DMS114 treated with DMSO at 0.1 percent for 48 hours (cell line): Measurements from ENCODE around the gene CNTNAP5.

Experiments used
- DNase-seq: peaks from one replicate; lab custom pipeline; 2025; ENCODE audit not compliant: unreplicated experiment; lab: John Stamatoyannopoulos, UW

The CNTNAP5 gene

DNA sequence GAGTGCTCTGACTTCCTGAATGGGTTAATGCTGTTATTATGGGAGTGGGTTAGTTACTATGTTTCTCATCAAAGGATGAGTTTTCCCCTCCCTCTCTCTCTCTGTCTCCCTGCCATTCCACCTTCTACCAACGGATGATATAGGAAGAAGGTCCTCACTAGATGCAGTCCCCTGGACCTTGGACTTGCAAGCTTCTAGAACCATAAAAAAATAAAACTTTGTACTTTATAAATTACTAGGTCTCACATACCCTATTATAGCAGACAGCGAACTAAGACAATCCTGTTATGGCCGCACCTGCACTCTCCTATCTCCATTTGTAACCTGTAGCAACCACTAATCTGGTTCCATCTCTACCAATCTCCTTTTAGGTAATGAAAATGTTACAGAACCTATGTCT lies 564.9 kb downstream of the CNTNAP5 start:
- DNase-seq, result no peak

DNA sequence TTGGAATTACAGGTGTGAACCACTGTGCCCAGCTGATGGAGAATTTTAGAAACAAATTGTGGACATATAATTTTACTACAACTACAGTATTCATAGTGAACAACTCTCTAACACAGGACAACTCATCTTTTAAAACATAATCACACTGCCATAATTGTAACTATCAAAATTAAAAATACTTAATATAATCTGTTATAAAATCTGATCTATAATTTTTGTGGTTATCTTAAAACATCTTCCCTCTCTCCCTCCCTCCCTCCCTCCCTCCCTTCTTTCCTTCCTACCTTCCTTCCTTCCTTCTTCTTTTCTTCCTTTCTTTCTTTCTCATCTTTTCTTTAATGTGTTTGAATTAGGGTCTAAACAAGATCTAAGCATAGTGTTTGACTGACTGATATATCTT lies 577.7 kb downstream of the CNTNAP5 start:
- DNase-seq, result no peak

DNA sequence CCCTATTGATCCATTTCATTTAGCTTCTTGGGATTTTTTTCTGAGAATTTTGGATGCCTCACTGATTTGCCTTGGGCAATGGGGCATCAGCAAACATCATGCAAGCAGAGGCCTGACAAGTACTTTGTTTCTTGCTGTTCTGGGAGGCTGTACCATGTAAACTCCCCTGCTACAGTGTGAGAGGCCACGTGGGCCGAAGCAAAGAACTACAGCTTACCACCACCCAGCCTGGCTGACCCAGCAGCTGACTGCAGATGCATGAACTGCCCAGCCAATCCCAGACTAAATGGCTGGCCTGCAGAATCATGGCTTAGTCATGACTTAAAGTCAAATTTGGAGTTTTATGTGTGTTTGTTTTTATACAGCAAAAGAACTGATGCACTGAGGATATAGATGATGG lies 579.9 kb downstream of the CNTNAP5 start:
- DNase-seq, result no peak

DNA sequence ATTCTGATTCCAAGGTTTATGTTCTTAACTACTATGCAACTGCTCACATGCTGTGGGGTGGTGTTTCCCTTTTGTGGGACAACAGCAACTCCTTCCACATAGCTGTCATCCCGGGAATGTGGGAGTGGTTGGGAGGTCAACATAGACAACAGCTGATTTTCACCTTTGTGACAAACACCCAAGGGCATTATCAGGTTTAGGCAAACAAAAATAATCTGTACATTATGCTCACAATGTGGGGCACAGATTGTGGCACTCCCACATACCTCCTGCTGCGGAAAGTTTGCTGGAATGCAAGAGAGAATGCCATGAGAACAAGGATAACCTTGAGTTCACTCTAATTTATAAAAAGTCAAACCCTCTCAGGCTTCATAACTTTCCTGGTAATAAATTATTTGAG lies 582.6 kb downstream of the CNTNAP5 start:
- DNase-seq, result no peak

DNA sequence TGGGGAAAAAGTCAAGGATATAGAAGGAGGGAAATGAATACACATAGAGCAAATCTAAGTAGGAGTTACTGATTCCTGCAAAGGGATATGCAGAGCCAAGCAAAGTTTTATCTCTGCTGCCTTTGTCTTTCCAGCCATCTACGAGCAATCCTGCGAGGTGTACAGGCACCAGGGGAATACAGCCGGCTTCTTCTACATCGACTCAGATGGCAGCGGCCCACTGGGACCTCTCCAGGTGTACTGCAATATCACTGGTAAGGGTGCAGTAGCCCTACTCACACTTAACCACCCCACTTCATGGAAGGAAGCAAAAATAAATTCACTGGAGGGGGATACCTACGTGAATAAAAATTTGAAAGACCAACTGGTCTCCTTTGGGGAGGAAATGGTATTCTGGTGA lies 584.6 kb downstream of the CNTNAP5 start:
- DNase-seq, result no peak

DNA sequence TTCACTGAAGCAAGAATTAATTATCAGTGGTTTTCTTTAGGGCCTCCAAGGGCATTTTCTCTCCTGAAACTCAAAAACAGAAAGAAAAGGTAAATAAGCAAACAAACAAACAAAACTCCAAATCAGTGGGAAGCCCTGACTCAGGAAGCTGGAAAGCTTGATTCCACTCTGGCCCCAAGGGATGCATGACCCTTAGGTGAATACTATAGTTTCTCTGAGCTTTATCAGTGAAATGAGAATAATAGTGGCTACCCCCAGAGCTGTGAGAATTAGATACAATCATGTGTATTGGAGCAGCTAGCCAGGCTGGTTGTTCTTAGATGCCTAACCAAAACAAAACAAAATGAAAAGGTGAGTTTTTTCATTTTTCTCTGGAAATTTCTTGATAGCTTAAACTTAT lies 585.1 kb downstream of the CNTNAP5 start:
- no peak for DNase-seq

DNA sequence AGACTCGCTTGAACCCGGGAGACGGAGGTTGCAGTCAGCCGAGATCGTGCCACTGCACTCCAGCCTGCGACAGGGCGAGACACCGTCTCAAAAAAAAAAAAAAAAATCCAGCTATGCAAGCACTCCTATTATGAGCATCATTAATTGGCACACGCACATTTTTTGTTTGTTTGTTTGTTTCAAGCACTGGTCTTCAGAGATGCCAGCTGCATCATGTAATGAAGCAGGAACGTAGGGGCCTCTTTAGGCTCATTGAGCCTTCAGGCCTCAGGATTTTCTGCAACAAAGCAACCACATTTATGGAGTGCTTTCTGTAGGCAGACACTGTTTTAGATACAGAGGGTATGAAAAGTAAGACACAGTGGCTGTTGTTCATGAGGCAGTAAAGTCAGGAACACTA lies 585.8 kb downstream of the CNTNAP5 start:
- no peak for DNase-seq

DNA sequence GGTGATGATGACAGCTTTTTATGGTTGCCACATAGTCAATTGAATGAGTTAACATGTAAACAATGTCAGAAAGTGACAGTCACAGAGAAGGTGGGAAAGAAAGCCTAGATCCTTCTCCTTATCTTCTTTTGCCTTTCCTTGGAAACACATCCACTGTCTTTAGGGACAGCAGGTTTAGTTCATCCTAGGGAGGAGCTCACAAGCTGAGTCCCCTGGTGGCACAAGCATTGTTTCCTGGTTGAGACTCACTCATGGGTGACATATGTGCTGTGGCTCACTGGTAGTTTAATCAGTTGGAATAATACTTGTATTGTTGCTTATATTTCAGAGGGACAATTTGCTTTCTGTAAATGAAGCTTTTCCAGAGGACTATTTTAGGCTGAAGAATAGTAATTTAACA lies 598.5 kb downstream of the CNTNAP5 start:
- no peak for DNase-seq

DNA sequence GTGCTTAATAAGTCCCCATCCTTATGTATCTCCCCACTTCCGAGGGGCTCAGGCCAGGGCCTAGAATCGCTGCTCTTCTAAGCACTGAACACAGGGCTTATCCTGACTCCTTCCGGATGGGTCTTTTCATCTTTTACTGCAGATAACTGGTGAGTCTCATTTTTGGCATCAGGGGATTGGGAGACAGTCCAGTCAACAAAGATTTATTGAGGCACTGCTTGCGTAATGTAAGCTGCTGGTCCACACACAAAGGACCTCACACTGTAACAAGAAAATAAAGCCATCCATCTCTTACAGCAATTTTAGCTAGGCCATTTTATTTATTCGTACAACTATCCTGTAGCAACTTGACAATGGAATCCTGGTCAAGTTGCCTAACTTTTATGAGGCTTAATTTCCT lies 600.5 kb downstream of the CNTNAP5 start:
- DNase-seq, result no peak

DNA sequence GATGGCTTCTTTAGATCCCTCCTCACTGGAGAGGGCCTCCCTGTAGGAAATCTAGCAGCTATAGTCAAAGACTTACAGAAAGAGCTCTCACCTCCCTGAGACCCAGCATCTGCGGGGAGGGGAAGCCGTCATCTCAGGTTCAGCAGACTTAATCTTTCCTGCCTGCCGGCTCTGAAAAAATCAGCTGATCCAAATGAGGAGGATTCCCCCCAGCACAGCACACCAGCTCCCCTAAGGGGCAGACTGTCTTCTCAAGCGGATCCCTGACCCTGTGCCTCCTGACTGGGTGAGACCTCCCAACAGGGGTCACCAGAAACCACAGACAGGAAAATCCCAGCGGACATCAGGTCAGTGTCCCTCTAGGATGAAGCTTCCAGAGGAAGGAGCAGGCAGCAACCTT lies 601.9 kb downstream of the CNTNAP5 start:
- DNase-seq, result no peak

DNA sequence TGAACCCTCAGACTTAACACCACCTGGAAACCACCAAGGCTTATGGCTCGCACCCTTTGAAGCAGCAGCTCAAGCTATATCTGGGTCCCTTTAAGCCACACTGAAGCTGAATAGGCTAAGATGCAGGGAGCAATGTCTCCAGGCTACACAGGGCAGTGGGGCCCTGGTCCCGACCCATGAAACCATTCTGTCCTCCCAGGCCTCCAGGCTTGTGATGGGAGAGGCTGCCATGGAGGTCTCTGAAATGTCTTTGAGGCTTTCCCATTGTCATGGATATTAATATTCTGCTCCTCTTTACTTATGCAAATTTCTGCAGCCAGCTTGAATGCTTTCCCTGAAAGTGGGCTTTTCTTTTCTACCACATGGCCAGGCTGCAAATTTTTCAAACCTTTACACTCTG lies 608.7 kb downstream of the CNTNAP5 start:
- DNase-seq, result no peak

DNA sequence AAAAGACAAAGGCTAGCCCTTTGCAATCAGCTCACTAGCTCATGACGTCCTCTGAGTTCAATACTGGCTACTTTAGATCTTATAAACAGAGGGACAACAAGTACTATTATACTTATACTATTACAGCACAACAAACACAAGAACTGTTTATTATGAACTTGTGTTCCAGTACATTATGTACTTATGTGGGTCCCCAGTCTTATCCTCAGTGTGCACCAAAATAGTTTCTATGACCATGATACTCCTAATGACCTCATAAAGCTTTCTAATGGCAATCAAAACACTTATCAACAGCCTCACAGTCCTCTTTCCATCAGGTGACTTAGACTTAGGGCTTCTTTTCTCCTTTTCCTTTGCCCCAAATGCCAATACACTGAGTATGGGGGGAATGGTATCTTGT lies 614.4 kb downstream of the CNTNAP5 start:
- DNase-seq, result no peak

DNA sequence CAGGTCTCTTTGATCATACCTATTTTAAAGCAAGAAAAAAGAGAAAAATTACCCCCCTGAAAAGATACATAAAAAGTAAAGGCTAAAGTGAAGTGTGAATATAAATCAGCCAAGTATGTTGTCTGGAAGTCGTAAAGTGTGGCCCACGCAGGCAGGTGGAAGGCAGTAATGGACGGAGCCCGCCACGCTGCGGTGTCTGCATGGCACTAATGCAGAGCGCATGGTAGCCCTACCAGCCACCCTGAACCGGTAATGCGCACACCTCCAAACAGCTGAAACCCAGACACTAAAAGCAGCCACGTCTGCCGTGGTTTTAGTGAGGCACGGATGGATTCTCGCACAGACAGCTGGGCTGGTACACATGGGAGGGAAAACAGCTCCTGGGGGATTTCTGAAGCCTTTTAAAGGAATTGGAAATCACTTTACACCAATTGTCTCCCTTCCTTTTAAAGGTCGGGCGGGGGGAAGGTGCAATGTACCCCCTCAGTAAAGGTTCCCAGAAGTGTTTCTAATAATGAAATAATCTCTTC lies 615.2 kb downstream of the CNTNAP5 start:
- no peak for DNase-seq

DNA sequence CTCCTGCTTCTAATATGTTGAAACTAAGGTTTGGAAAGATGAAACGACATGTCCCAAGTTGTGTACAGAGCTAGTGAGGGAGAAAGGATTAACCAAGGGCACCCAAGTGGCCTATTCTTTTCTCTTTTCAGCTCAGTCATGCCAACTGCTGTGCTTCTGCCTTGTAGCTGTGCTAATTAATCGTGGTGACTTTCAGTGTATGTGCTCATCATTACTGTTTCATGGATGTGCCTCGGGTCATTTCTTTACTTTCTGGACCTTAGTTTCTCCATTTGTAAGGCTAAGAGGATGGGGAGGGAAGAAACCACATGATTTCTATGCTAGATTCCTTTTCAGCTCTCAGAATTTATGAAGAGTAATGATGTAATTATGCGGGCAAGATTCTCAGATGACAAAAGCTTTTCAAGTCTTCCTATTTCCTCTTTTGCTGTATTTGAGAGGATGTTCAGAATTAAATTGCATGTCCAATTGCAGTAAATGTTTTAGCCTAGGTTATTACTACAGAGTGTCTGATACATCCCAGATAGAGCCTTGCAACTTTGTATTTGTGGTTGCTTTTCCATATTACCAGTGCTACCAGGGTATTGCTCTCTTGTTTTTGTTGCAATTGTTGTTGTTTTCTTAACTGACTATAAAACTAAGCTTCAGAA lies 621.2 kb downstream of the CNTNAP5 start:
- no peak for DNase-seq

DNA sequence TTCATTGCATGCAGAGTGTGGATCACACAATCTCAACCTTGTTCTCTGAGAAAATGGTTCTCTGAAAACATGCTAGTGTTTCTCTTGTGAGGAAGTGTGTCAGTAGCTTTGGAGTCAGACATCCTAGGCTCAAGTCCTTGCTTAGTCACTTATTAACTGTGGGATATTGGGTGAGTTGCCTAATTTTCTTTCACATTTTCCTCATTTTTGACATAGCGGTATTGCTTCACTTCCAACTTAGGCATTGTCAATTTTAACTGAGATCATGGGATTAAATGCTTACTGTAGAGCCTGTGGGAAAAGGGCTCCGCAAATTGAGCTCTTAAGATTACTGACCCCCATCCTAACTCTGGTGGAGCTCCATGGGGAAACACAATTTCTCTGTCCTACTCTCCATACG lies 622.2 kb downstream of the CNTNAP5 start:
- DNase-seq, result no peak

DNA sequence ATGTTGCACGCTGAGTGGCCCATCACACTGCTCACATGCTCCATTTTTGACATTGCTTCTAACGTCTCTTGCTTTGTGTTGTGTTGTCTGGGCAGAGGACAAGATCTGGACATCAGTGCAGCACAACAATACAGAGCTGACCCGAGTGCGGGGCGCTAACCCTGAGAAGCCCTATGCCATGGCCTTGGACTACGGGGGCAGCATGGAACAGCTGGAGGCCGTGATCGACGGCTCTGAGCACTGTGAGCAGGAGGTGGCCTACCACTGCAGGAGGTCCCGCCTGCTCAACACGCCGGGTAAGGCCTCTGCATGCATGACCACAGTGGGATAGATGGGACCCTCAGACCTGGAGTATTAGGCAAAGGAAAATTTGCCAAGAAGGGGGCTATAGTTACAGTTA lies 622.6 kb downstream of the CNTNAP5 start:
- no peak for DNase-seq

DNA sequence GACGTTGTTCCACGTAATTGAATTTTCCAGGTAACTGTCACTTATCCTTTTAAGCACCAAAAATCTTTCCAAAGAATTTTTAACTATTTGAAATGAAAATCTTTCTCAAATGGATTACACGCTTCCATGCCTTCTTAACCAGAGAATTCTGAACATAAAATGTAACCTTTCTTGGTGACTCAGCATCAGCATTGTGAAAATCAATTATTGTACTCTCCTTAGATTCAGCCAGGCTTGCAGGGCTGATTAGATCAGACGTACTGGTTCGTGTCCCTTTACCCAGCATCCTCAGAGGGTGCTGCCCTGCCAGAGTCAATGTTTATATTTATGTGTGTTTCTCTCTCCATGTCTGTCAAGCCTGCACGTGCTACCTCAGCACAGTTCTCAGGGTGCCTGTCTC lies 623.9 kb downstream of the CNTNAP5 start:
- no peak for DNase-seq

DNA sequence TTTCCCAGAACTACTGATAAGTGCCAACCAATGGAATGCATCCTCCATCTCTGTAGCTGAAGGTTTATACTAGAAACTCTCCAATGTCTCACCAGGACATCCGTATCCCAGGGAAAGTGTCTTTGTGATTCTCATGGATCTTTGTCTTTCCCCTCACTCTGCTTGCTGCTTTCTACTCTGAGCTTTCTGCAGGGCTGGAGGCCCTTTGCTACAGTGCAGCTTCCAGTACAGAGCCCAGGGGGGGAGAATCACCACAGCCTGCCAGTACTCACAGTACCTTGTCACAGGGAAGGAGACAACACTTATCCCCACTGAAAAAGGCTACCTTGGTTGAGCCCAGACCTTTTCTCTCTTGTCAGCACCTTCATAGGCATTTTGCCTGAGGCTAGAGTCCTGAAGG lies 627.0 kb downstream of the CNTNAP5 start:
- DNase-seq, result no peak

DNA sequence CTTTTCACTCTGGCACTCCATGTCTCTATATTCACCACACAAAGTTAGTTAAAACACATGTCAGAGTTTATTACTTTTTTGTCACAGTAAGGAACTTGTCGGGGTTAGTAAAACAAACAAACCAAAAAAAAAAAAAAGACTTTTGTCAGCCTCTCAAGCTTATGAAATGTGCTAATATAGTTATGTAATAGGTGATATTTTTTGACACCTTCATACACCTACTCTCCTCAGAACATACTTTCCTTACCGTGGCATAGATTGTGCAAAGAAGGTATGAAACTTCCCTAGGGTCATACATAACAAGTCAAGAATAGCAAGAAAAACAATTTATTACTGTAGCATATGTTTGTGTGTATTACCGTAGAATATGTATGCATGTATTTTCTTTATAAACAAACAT lies 633.3 kb downstream of the CNTNAP5 start:
- no peak for DNase-seq

DNA sequence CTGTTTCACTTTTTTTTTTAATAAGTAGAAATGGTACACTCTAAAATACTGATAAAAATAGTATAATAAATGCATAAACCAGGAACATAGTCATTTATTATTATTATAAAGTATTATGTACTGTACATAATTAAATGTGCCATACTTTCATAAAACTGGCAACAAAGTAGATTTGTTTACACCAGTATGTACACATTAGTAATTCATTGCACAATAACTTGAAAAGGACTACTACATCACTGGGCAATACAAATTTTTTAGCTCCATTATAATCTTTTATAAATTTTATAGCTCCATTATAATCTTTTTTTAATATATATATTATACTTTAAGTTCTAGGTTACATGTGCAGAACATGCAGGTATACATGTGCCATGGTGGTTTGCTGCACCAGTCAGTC lies 636.5 kb downstream of the CNTNAP5 start:
- no peak for DNase-seq

DNA sequence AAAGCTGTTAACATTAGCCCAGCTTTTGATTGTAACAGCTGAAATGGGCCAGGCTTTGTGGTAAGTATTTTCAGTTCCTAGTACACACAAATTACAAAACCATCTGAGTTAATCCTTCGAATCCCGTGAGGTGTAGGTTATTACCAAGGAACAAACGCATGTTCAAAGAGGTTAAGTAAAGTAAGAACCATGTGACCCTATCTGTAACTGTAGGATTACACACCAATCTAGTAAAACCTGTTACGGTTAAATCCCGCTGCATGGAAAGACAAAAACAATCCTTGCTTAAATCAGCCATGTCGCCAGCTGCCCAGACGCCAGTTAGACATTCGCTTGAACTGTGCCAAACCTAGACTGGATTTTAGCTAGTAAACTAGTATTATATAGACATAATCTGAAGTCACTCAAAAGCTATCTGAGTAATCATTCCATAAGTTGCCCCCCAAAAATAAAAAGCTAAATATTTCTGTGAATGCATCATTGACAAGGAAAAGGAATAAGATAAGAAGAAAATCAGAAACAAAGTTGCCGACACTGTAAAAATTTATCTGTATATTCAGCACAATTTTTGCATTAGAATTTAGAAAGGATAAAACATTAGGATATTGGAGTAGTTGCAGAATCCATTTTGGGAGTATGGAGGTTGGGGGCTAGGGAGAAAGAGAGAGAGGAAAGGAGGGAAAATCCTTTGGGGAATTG lies 638.0 kb downstream of the CNTNAP5 start:
- DNase-seq, result no peak

DNA sequence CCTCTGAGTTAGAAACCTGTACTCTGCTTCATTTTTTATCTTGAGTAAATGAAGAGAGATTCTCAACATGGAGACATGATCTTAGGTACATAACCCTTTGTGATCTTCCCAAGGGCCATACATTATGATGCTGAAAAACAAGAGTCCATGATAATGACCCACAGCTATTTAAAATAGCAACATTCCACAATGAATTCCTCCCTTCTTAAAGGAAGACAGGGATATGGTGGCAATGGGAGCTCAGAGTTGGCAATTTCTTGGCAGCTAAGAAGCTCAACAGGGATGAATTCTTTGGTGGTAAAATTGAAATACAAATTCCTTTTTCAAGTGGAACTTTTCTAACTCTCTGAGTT lies 638.5 kb downstream of the CNTNAP5 start:
- no peak for DNase-seq

DNA sequence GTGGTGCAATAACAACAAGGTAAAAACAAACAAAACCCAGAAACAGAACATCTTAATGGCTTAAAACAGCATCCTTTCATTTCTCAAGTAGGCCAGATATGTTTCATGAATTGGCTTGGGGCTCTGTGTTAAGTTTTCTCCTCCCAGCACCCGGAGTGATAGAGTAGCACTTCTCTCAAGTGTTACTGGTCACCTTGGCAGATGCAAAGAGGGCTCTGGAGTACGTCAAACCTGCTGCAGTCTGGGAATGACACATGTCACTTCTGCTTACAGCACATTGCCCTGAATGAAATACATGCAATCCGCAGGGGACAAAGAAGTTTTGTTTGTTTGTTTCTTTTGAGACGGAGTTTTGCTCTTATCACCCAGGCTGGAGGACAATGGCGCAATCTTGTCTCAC lies 639.3 kb downstream of the CNTNAP5 start:
- DNase-seq, result no peak
